Measurements from ENCODE around the gene GPC5.

GRCh38 chr13:92461831-92462230, 1063.4 kb downstream of the GPC5 start:
- TF ChIP-seq POLR2A (IDR thresholded peaks at IDR 0.05) (no peak), CTCF (IDR thresholded peaks at IDR 0.05) (no peak)
